HG03342 (cell line): Measurements from ENCODE around the gene HSD11B1L.
A peak's percentile ranks its signal among the peaks of the same experiment; 100 is the strongest.

Experiments used
- ATAC-seq: cut with Tn5 transposase; IDR thresholded peaks from one replicate; pipeline ENCODE4 v1.9.1; 2021; ENCODE audit warnings: mild to moderate bottlenecking, moderate library complexity; ENCODE audit not compliant: unreplicated experiment

HSD11B1L gene

GRCh38 chr19:5680437-5681368, at the start of gene HSD11B1L, which contains the start of gene MICOS13:
TSS of gene HSD11B1L (plus strand) at chr19:5681027. CDS start at chr19:5684833, 3,806 bp downstream.
TSS of gene MICOS13 (minus strand) at chr19:5680516. CDS start at chr19:5680486, 30 bp downstream.
- peak; percentile 82 for ATAC-seq

GRCh38 chr19:5631567-5632240, 49.1 kb upstream of the HSD11B1L start:
- no peak for ATAC-seq

GRCh38 chr19:5632241-5632612, 48.6 kb upstream of the HSD11B1L start:
- ATAC-seq = no peak

- no peak for ATAC-seq
Observed at GRCh38 chr19:5632657-5633056, 48.2 kb upstream of the HSD11B1L start.

- no peak for ATAC-seq
Observed at GRCh38 chr19:5635427-5635826, 45.4 kb upstream of the HSD11B1L start.

GRCh38 chr19:5637971-5638370, 42.9 kb upstream of the HSD11B1L start:
- ATAC-seq = no peak

- ATAC-seq = no peak
Observed at GRCh38 chr19:5641171-5641570, 39.7 kb upstream of the HSD11B1L start.

GRCh38 chr19:5642204-5642603, 38.6 kb upstream of the HSD11B1L start:
- ATAC-seq = no peak

- ATAC-seq = no peak
Observed at GRCh38 chr19:5643060-5643459, 37.8 kb upstream of the HSD11B1L start.

GRCh38 chr19:5644037-5644436, 36.8 kb upstream of the HSD11B1L start:
- no peak for ATAC-seq

GRCh38 chr19:5645409-5645808, 35.4 kb upstream of the HSD11B1L start:
- no peak for ATAC-seq

GRCh38 chr19:5646703-5647102, 34.1 kb upstream of the HSD11B1L start:
- ATAC-seq = no peak

- ATAC-seq = no peak
Observed at GRCh38 chr19:5648464-5648863, 32.4 kb upstream of the HSD11B1L start.

- no peak for ATAC-seq
Observed at GRCh38 chr19:5651361-5651760, 29.5 kb upstream of the HSD11B1L start.

GRCh38 chr19:5652261-5652660, 28.6 kb upstream of the HSD11B1L start:
- no peak for ATAC-seq

GRCh38 chr19:5654931-5655330, 25.9 kb upstream of the HSD11B1L start:
- no peak for ATAC-seq

GRCh38 chr19:5655412-5655811, 25.4 kb upstream of the HSD11B1L start:
- no peak for ATAC-seq

- no peak for ATAC-seq
Observed at GRCh38 chr19:5661483-5661882, 19.3 kb upstream of the HSD11B1L start.

- ATAC-seq = no peak
Observed at GRCh38 chr19:5663904-5664303, 16.9 kb upstream of the HSD11B1L start.

- no peak for ATAC-seq
Observed at GRCh38 chr19:5664515-5664914, 16.3 kb upstream of the HSD11B1L start.

GRCh38 chr19:5665781-5666513, 14.9 kb upstream of the HSD11B1L start:
- ATAC-seq = no peak
